HepG2 (cell line): ENCODE data around the gene ADGRB2. TPM values are rescaled to one million over a fixed set of nuclear protein-coding genes. Genes with fewer than 3 reads are reported as not detected.
A peak's percentile ranks its signal among the peaks of the same experiment; 100 is the strongest.

Experiments
- CTCF ChIP-seq: sonication (generic); formaldehyde crosslinking; IDR thresholded peaks from 2 replicates; pipeline ENCODE4 v1.5.0; 2020; ENCODE audit warnings: mild to moderate bottlenecking, missing genetic modification reagents, moderate library complexity
- EED ChIP-seq: sonication (generic); formaldehyde crosslinking; IDR thresholded peaks from 2 replicates; pipeline ENCODE4 v1.5.0; 2020; ENCODE audit warnings: mild to moderate bottlenecking, missing genetic modification reagents
- ELF3 ChIP-seq: IDR thresholded peaks from 2 replicates; pipeline ENCODE4 v1.6.1; 2016; ENCODE audit warnings: missing genetic modification reagents, missing compliant biosample characterization
- FOXA3 ChIP-seq: IDR thresholded peaks from 2 replicates; pipeline ENCODE4 v1.6.1; 2016; ENCODE audit warnings: missing genetic modification reagents, missing compliant biosample characterization
- FOXP4 ChIP-seq: sonication (generic); formaldehyde crosslinking; IDR thresholded peaks from 2 replicates; pipeline ENCODE4 v1.4.0; 2020; ENCODE audit warnings: missing genetic modification reagents
- GTF2F1 ChIP-seq: fragments of 150-350 bp; IDR thresholded peaks from 2 replicates; pipeline ENCODE4 v1.6.1; 2014; ENCODE audit warnings: low read length
- HDAC1 ChIP-seq: sonication (generic); formaldehyde crosslinking; IDR thresholded peaks from 2 replicates; pipeline ENCODE4 v1.5.1; 2020; ENCODE audit warnings: mild to moderate bottlenecking, missing genetic modification reagents
- JUNB ChIP-seq: sonication (generic); formaldehyde crosslinking; IDR thresholded peaks from 2 replicates; pipeline ENCODE4 v1.8.0; 2022; ENCODE audit warnings: missing genetic modification reagents, mild to moderate bottlenecking, borderline replicate concordance
- KDM6A ChIP-seq: IDR thresholded peaks from 2 replicates; pipeline ENCODE4 v1.6.1; 2016; ENCODE audit warnings: low read depth
- MED13 ChIP-seq: sonication (generic); formaldehyde crosslinking; IDR thresholded peaks from 2 replicates; pipeline ENCODE4 v1.5.0; 2020; ENCODE audit warnings: missing genetic modification reagents
- MTERF4 ChIP-seq: sonication (generic); formaldehyde crosslinking; IDR thresholded peaks from 2 replicates; pipeline ENCODE4 v1.8.0; 2023; ENCODE audit warnings: mild to moderate bottlenecking, missing genetic modification reagents
- NFE2L1 ChIP-seq: sonication (generic); formaldehyde crosslinking; IDR thresholded peaks from 2 replicates; pipeline ENCODE4 v1.4.0; 2020; ENCODE audit warnings: missing genetic modification reagents, mild to moderate bottlenecking, borderline replicate concordance
- PCBP1 ChIP-seq: fragments of 200-400 bp; formaldehyde crosslinking; IDR thresholded peaks from 2 replicates; pipeline ENCODE4 v1.6.1; 2017; ENCODE audit warnings: mild to moderate bottlenecking, low read depth, low read length, borderline replicate concordance
- PHF5A ChIP-seq: IDR thresholded peaks from one replicate; pipeline ENCODE4 v1.6.1; 2018; ENCODE audit warnings: low read depth, missing genetic modification reagents; ENCODE audit not compliant: unreplicated experiment
- SMYD3 ChIP-seq: sonication (generic); formaldehyde crosslinking; IDR thresholded peaks from 2 replicates; pipeline ENCODE4 v1.8.1; 2023; ENCODE audit warnings: mild to moderate bottlenecking, missing genetic modification reagents
- SNAPC4 ChIP-seq: sonication (generic); formaldehyde crosslinking; IDR thresholded peaks from 2 replicates; pipeline ENCODE4 v1.4.0; 2020; ENCODE audit warnings: mild to moderate bottlenecking, missing genetic modification reagents
- ZFY ChIP-seq: sonication (generic); formaldehyde crosslinking; IDR thresholded peaks from 2 replicates; pipeline ENCODE4 v1.4.0; 2020; ENCODE audit warnings: missing genetic modification reagents
- ZNF576 ChIP-seq: sonication (generic); formaldehyde crosslinking; IDR thresholded peaks from 2 replicates; pipeline ENCODE4 v1.4.0; 2020; ENCODE audit warnings: mild to moderate bottlenecking, missing genetic modification reagents
- polyA plus RNA-seq, 8 experiments: library from polyadenylated mRNA; depleted of rRNA in 3 of 8; stranded (reverse) in 7 of 8; unstranded in 1 of 8; fragments of >200 nt; fragmentation: Illumina TruSeq in 4 of 8; extraction: Trizol in 4 of 8; gene quantifications; 2 replicates each; pipeline versions ENCODE4 v1.2.1 to v1.2.3, GENCODE V29; 2011 to 2016; ENCODE audit warnings: low read depth in 4 of 8, missing spikeins in 1 of 8, mixed read lengths in 1 of 8; ENCODE audit not compliant: insufficient read depth in 1 of 8
- total RNA-seq, 5 experiments: library from RNA; depleted of rRNA; stranded (reverse); fragments of >200 nt; fragmentation: Illumina TruSeq; extraction: Trizol; gene quantifications; 2 replicates each; pipeline ENCODE4 v1.2.3, GENCODE V29; 2016; ENCODE audit warnings: low read depth in 1 of 5

ADGRB2 gene
- total and polyA plus RNA-seq, 2 of the 13 experiments (the other 11 are each of a cell fraction or from before 2014, with no cell fraction given), result 0.03 to 0.09 TPM

- TF ChIP-seq CTCF (CRISPR knock-in tag) (peak; percentile 89), MTERF4 (0 out of 2 replicates have a peak, but pooled peaks have one; percentile 80), ZNF576 (CRISPR knock-in tag) (no peak), ELF3 (CRISPR knock-in tag) (peak; percentile 56), HDAC1 (CRISPR knock-in tag) (peak; percentile 77), FOXP4 (CRISPR knock-in tag) (peak; percentile 71; the same call in 1 of the 2 replicates), SMYD3 (0 out of 2 replicates have a peak, but pooled peaks have one; percentile 36), SNAPC4 (CRISPR knock-in tag) (0 out of 2 replicates have a peak, but pooled peaks have one; percentile 49), PHF5A (CRISPR knock-in tag) (no peak), FOXA3 (CRISPR knock-in tag) (peak; percentile 34; the same call in 1 of the 2 replicates), EED (no peak), KDM6A (peak; percentile 82), JUNB (CRISPR knock-in tag) (no peak), GTF2F1 (no peak), ZFY (CRISPR knock-in tag) (peak; percentile 98), NFE2L1 (CRISPR knock-in tag) (no peak), MED13 (CRISPR knock-in tag) (no peak), PCBP1 (0 out of 2 replicates have a peak, but pooled peaks have one; percentile 20)
Observed at GRCh38 chr1:31715087-31715872, 48.9 kb downstream of the ADGRB2 start (continued).
